ENCODE results near the gene IL1RAPL1.

Gene IL1RAPL1

GRCh38 chrX:28693101-28693500 lies 105.9 kb downstream of the IL1RAPL1 start:
- no peak for TF ChIP-seq CTCF (conservative IDR thresholded peaks at IDR 0.05; ENCODE audit: low read length)
- no peak for DNase-seq (ENCODE audit: low read depth)
- no peak overlapping the region for H3K4me3 ChIP-seq (ENCODE audit: low read length)

- no peak overlapping the region for H3K4me3 ChIP-seq (ENCODE audit: low read length)
- DNase-seq (ENCODE audit: low read depth), result no peak
- no peak for TF ChIP-seq CTCF (conservative IDR thresholded peaks at IDR 0.05; ENCODE audit: low read length)
These were observed 110.5 kb downstream of the IL1RAPL1 start for GRCh38 chrX:28697732-28698131.

- no peak for DNase-seq (ENCODE audit: low read depth)
- TF ChIP-seq CTCF (conservative IDR thresholded peaks at IDR 0.05; ENCODE audit: low read length), result no peak
- no peak overlapping the region for H3K4me3 ChIP-seq (ENCODE audit: low read length)
These were observed 114.0 kb downstream of the IL1RAPL1 start for GRCh38 chrX:28701222-28701621.

- no peak for TF ChIP-seq CTCF (conservative IDR thresholded peaks at IDR 0.05; ENCODE audit: low read length)
These were observed 119.7 kb downstream of the IL1RAPL1 start for GRCh38 chrX:28706964-28707363.

GRCh38 chrX:28709421-28709820 lies 122.2 kb downstream of the IL1RAPL1 start:
- no peak for TF ChIP-seq CTCF (conservative IDR thresholded peaks at IDR 0.05; ENCODE audit: low read length)
- DNase-seq (ENCODE audit: low read depth), result no peak
- no peak overlapping the region for H3K4me3 ChIP-seq (ENCODE audit: low read length)

More at GRCh38 chrX:28706964-28707363, 119.7 kb downstream of the IL1RAPL1 start:
- H3K4me3 ChIP-seq (ENCODE audit: low read length), result no peak overlapping the region
- DNase-seq (ENCODE audit: low read depth), result no peak

GRCh38 chrX:28717864-28718263 lies 130.6 kb downstream of the IL1RAPL1 start:
- no peak for TF ChIP-seq CTCF (conservative IDR thresholded peaks at IDR 0.05; ENCODE audit: low read length)
- no peak overlapping the region for H3K4me3 ChIP-seq (ENCODE audit: low read length)

GRCh38 chrX:28718450-28718849 lies 131.2 kb downstream of the IL1RAPL1 start:
- TF ChIP-seq CTCF (conservative IDR thresholded peaks at IDR 0.05; ENCODE audit: low read length), result no peak
- DNase-seq (ENCODE audit: low read depth), result no peak
- H3K4me3 ChIP-seq (ENCODE audit: low read length), result no peak overlapping the region

More at GRCh38 chrX:28717864-28718263, 130.6 kb downstream of the IL1RAPL1 start:
- no peak for DNase-seq (ENCODE audit: low read depth)

Data from AG10803 (cell line).